Esophagus squamous epithelium (tissue), 5 donors: Measurements from ENCODE around the gene GLS2. TPM values are rescaled to one million over a fixed set of nuclear protein-coding genes. Genes with fewer than 3 reads are reported as not detected.

ENCODE experiments used
- DNase-seq: peaks from one replicate; lab custom pipeline; 2025; lab: John Stamatoyannopoulos, UW
- H3K27ac ChIP-seq, 4 donors: fragments of 200-600 bp; sonication (generic); one replicate each; pipeline ENCODE4 v1.5.1; 2016 to 2019; ENCODE audit warnings: mild to moderate bottlenecking in 1 of 4
- H3K27me3 ChIP-seq, 4 donors: fragments of 200-600 bp; sonication (generic); 1 replicate in 3 of 4; 2 replicates in 1 of 4; pipeline versions ENCODE4 v1.5.1 to v1.6.0; 2017 to 2021; ENCODE audit warnings: antibody characterized with exemption in 1 of 4
- H3K36me3 ChIP-seq, 3 donors: fragments of 200-600 bp; sonication (generic); one replicate each; pipeline ENCODE4 v1.5.1; 2016 to 2019
- H3K4me1 ChIP-seq, 3 donors: fragments of 200-600 bp; sonication (generic); one replicate each; pipeline ENCODE4 v1.5.1; 2017 to 2019
- H3K4me3 ChIP-seq, 4 donors: fragments of 200-600 bp; sonication (generic); 1 replicate in 3 of 4; 2 replicates in 1 of 4; pipeline ENCODE4 v1.5.1; 2016 to 2019; ENCODE audit warnings: mild to moderate bottlenecking in 2 of 4, moderate library complexity in 1 of 4
- H3K9me3 ChIP-seq, 3 donors: fragments of 200-600 bp; sonication (generic); one replicate each; pipeline ENCODE4 v1.5.1; 2016 to 2019
- CTCF ChIP-seq, 6 experiments: fragments of 450-650 bp in 4 of 6; fragments of 200-600 bp in 2 of 6; sonication (generic) in 2 of 6; IDR thresholded peaks; one replicate each; pipeline ENCODE4 v1.5.1; 2016 to 2019; ENCODE audit warnings: antibody characterized with exemption in 6 of 6, mild to moderate bottlenecking in 4 of 6, moderate library complexity in 4 of 6
- POLR2A ChIP-seq, 4 donors: fragments of 450-650 bp; IDR thresholded peaks; one replicate each; pipeline ENCODE4 v1.6.1; 2017; ENCODE audit warnings: antibody characterized with exemption in 4 of 4, mild to moderate bottlenecking in 4 of 4, moderate library complexity in 3 of 4
- WGBS, 2 donors: methylation state at CpG; one replicate each; pipeline ENCODE4 v1.1.5; 2018; 5-methylcytosine and 5-hydroxymethylcytosine counted together
- intact Hi-C: fragments of 100-400 bp; cut with DNase I; formaldehyde crosslinking; loops from one replicate; pipeline ENCODE4 v1.15.0; 2022
- total RNA-seq, 4 donors: library from RNA; depleted of rRNA; stranded (reverse); fragments of >200 nt; gene quantifications; one replicate each; pipeline ENCODE4 v1.1.0, GENCODE V29; 2016
- donor health status: DM: yes; HTN: yes; CAD: no.

GLS2 gene
- total RNA-seq, 4 donors from 2014 or later = 4.9 to 10.5 (median 7.8) TPM

GRCh38 chr12:56486694-56487093, 1.3 kb downstream of the GLS2 start:
- WGBS, 2 donors = 81 to 86% methylated on average over 7 to 11 of the region's 12 CpGs

GRCh38 chr12:56484566-56484965, 3.4 kb downstream of the GLS2 start:
- Histone ChIP-seq H3K4me1 (peaks cover 4 to 20% (median 13%) of the 10 kb centered on the region in 3 donors), H3K9me3 (no peaks in the 10 kb centered on the region), H3K27ac (no peak overlapping the region), H3K27me3 (peaks cover 0 to 11% (median 0%) of the 10 kb centered on the region in 4 donors), H3K4me3 (no peak overlapping the region), H3K36me3 (no peaks in the 10 kb centered on the region)
- intact Hi-C loops = no loop called here
- no peak for DNase-seq
- TF ChIP-seq CTCF (IDR thresholded peaks at IDR 0.05) (no peak), POLR2A (IDR thresholded peaks at IDR 0.05) (no peak)
- 85 to 89% methylated on average over 1 of the region's 1 CpG for WGBS, 2 donors

More at GRCh38 chr12:56486694-56487093, 1.3 kb downstream of the GLS2 start:
- DNase-seq = no peak
- no peak for TF ChIP-seq CTCF (IDR thresholded peaks at IDR 0.05)
- TF ChIP-seq POLR2A (IDR thresholded peaks at IDR 0.05) = no peak
- H3K27ac ChIP-seq = no peak overlapping the region
- no peaks in the 10 kb centered on the region for H3K36me3 ChIP-seq
- no peak overlapping the region for H3K4me3 ChIP-seq
- intact Hi-C loops = no loop called here
- no peaks in the 10 kb centered on the region for H3K9me3 ChIP-seq
- peaks cover 4 to 20% (median 13%) of the 10 kb centered on the region in 3 donors for H3K4me1 ChIP-seq
- H3K27me3 ChIP-seq = peaks cover 0 to 31% (median 3%) of the 10 kb centered on the region in 4 donors

- H3K36me3 ChIP-seq = peaks cover 0 to 5% (median 0%) of the 10 kb centered on the region in 3 donors
- H3K4me3 ChIP-seq = no peak overlapping the region
- no peaks in the 10 kb centered on the region for H3K27me3 ChIP-seq
- no peak for DNase-seq
- H3K4me1 ChIP-seq = no peaks in the 10 kb centered on the region
- intact Hi-C loops = no loop called here
- no peak overlapping the region for H3K27ac ChIP-seq
- H3K9me3 ChIP-seq = no peaks in the 10 kb centered on the region
- 90 to 91% methylated on average over 7 of the region's 7 CpGs for WGBS, 2 donors
- TF ChIP-seq POLR2A (IDR thresholded peaks at IDR 0.05) = no peak
- no peak for TF ChIP-seq CTCF (IDR thresholded peaks at IDR 0.05)
Measured at GRCh38 chr12:56479625-56480024, 8.3 kb downstream of the GLS2 start.

GRCh38 chr12:56477521-56478225, 10.3 kb downstream of the GLS2 start:
- intact Hi-C loops = no loop called here
- no peak for TF ChIP-seq CTCF (IDR thresholded peaks at IDR 0.05)
- no peak for TF ChIP-seq POLR2A (IDR thresholded peaks at IDR 0.05)
- Histone ChIP-seq H3K9me3 (no peaks in the 10 kb centered on the region), H3K4me1 (no peaks in the 10 kb centered on the region), H3K4me3 (no peak overlapping the region), H3K36me3 (peaks cover 0 to 19% (median 0%) of the 10 kb centered on the region in 3 donors), H3K27me3 (no peaks in the 10 kb centered on the region), H3K27ac (no peak overlapping the region)
- DNase-seq = no peak
- WGBS, 2 donors = 82 to 85% methylated on average over 6 of the region's 6 CpGs

- H3K4me3 ChIP-seq = no peak overlapping the region
- TF ChIP-seq CTCF (IDR thresholded peaks at IDR 0.05) (no peak), POLR2A (IDR thresholded peaks at IDR 0.05) (no peak)
- WGBS, 2 donors = no CpG with 5 or more reads among the region's 1 CpG
- intact Hi-C loops = no loop called here
- peaks cover 0 to 26% (median 0%) of the 10 kb centered on the region in 3 donors for H3K36me3 ChIP-seq
- H3K4me1 ChIP-seq = no peaks in the 10 kb centered on the region
- no peaks in the 10 kb centered on the region for H3K27me3 ChIP-seq
- no peaks in the 10 kb centered on the region for H3K9me3 ChIP-seq
- no peak overlapping the region for H3K27ac ChIP-seq
- DNase-seq = no peak
Measured at GRCh38 chr12:56476972-56477432, 11.0 kb downstream of the GLS2 start.
